Common myeloid progenitor, CD34-positive (primary cell): ENCODE data around the gene CXCL10.

Experiments used
- CTCF ChIA-PET: fragments of 350-600 bp; sonication (Branson Sonifier 250); formaldehyde crosslinking; loops from one replicate; lab custom pipeline; 2021; ENCODE audit warnings: antibody characterized with exemption; lab: Charles Lee
- POLR2A ChIA-PET: fragments of 350-600 bp; sonication (Branson Sonifier 250); formaldehyde crosslinking; loops from one replicate; lab custom pipeline; 2021; ENCODE audit warnings: antibody characterized with exemption; lab: Charles Lee
- DNase-seq, 3 donors: peaks; one replicate each; pipeline versions ENCODE4 v3.0.0 to v3.0.0-alpha.2; 2013
- H3K27ac ChIP-seq, 2 experiments: 1 replicate in 1 of 2; 2 replicates in 1 of 2; pipeline ENCODE4 v1.7.0; 2013; ENCODE audit warnings: inconsistent platforms in 2 of 2, low read length in 2 of 2, mild to moderate bottlenecking in 2 of 2, low read depth in 1 of 2, moderate library complexity in 1 of 2; ENCODE audit not compliant: severe bottlenecking in 2 of 2, insufficient read depth in 1 of 2, poor library complexity in 1 of 2
- H3K27me3 ChIP-seq, 5 experiments: replicated peaks in 2 of 5; 1 replicate in 3 of 5; 2 replicates in 2 of 5; pipeline versions ENCODE4 v1.6.1 to v1.7.0; 2013; ENCODE audit warnings: low read length in 4 of 5, mild to moderate bottlenecking in 2 of 5, moderate library complexity in 2 of 5, inconsistent platforms in 1 of 5; ENCODE audit not compliant: insufficient read depth in 5 of 5, control insufficient read depth in 4 of 5
- H3K36me3 ChIP-seq, 4 experiments: 1 replicate in 2 of 4; 2 replicates in 2 of 4; pipeline versions ENCODE4 v1.6.1 to v1.7.0; 2013; ENCODE audit warnings: low read length in 3 of 4, control low read depth in 1 of 4, mild to moderate bottlenecking in 1 of 4; ENCODE audit not compliant: control insufficient read depth in 4 of 4, insufficient read depth in 4 of 4
- H3K4me1 ChIP-seq, 4 experiments: 1 replicate in 3 of 4; 2 replicates in 1 of 4; pipeline versions ENCODE4 v1.6.1 to v1.7.1; 2013; ENCODE audit warnings: low read length in 3 of 4, mild to moderate bottlenecking in 3 of 4, control low read depth in 1 of 4, inconsistent platforms in 1 of 4, moderate library complexity in 1 of 4; ENCODE audit not compliant: control insufficient read depth in 4 of 4, insufficient read depth in 4 of 4; ENCODE audit errors: control extremely low read depth in 1 of 4
- H3K4me3 ChIP-seq, 7 experiments: 1 replicate in 4 of 7; 2 replicates in 3 of 7; pipeline versions ENCODE4 v1.5.1 to v1.7.0; 2013; ENCODE audit warnings: mild to moderate bottlenecking in 7 of 7, low read length in 6 of 7, moderate library complexity in 6 of 7, inconsistent platforms in 2 of 7, low read depth in 2 of 7, control low read depth in 1 of 7; ENCODE audit not compliant: insufficient read depth in 4 of 7, control insufficient read depth in 1 of 7; ENCODE audit errors: extremely low read depth in 1 of 7
- H3K9me3 ChIP-seq, 5 experiments: 1 replicate in 4 of 5; 2 replicates in 1 of 5; pipeline versions ENCODE4 v1.6.1 to v1.7.1; 2013; ENCODE audit warnings: low read length in 4 of 5, mild to moderate bottlenecking in 2 of 5, inconsistent platforms in 1 of 5, low read depth in 1 of 5, moderate library complexity in 1 of 5; ENCODE audit not compliant: control insufficient read depth in 4 of 5, insufficient read depth in 2 of 5; ENCODE audit errors: control extremely low read depth in 1 of 5
- WGBS: methylation state at CpG from one replicate; pipeline ENCODE4 v1.1.5; 2013; ENCODE audit not compliant: insufficient coverage; 5-methylcytosine and 5-hydroxymethylcytosine counted together

CXCL10 gene

DNA sequence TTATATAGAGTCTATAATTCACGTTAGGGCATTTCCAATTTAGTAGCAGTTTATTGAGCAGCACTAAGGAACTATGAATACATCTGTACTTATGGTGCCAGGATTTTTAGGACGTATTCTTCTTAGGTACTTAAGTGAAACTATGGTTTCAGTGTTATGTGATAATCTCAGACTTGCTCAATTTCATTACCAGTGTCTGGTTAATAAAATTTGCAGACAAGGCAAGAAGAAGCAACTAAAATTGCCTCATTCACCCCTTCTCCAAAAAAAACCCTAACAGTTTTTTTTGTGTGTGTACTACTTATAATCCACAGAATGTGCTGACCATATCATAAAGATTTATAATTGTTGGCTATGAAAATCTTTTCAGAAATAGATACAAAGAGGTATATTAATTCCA lies 6.0 kb upstream of the CXCL10 start:
- no peak for DNase-seq
- no peaks in the 10 kb centered on the region for H3K27me3 ChIP-seq
- CTCF ChIA-PET: no interaction called here
- POLR2A ChIA-PET: interaction anchor here (0.6 kb wide), 1 partner anchor 135 kb away, joined by 3 read pairs; no protein-coding TSS in a partner anchor
- 100% methylated on average over 1 of the region's 2 CpGs for WGBS
- H3K36me3 ChIP-seq: no peaks in the 10 kb centered on the region
- no peaks in the 10 kb centered on the region for H3K9me3 ChIP-seq
- H3K4me1 ChIP-seq: peaks cover 6 to 16% (median 11%) of the 10 kb centered on the region in 4 experiments
- H3K27ac ChIP-seq: no peak overlapping the region
- H3K4me3 ChIP-seq: no peak overlapping the region

DNA sequence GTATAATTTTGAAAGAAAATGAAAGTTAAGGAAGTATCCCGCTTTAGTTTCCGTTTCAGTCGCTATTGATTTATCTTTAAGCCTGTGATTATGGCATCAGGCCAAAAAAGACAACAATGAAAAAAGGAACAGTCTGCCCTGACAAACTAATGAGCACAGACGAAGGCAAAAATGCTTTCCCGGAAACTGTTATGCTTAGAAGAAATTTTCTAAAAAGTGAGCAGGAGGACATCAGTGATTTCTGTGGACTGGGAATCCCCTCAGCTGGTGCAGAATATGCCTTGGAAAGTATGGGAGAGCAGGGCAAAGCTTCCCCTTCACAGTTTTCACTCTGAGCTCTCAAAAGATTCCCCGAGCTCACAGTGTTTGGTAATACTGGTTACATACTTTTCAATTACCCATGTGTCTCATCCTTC lies 5.1 kb upstream of the CXCL10 start:
- DNase-seq: peak; percentile 64 to 77 (median 75)
- CTCF ChIA-PET: no interaction called here
- no peaks in the 10 kb centered on the region for H3K36me3 ChIP-seq
- no peaks in the 10 kb centered on the region for H3K9me3 ChIP-seq
- no peaks in the 10 kb centered on the region for H3K27me3 ChIP-seq
- H3K4me3 ChIP-seq: peak overlapping the region in 5 of 7 experiments; percentile 10 to 67 (median 46)
- H3K27ac ChIP-seq: no peak overlapping the region
- POLR2A ChIA-PET: interaction anchor here (0.6 kb wide), 1 partner anchor 134 kb away, joined by 3 read pairs; no protein-coding TSS in a partner anchor
- WGBS: 3% methylated on average over 6 of the region's 6 CpGs
- H3K4me1 ChIP-seq: peaks cover 15 to 25% (median 17%) of the 10 kb centered on the region in 4 experiments

DNA sequence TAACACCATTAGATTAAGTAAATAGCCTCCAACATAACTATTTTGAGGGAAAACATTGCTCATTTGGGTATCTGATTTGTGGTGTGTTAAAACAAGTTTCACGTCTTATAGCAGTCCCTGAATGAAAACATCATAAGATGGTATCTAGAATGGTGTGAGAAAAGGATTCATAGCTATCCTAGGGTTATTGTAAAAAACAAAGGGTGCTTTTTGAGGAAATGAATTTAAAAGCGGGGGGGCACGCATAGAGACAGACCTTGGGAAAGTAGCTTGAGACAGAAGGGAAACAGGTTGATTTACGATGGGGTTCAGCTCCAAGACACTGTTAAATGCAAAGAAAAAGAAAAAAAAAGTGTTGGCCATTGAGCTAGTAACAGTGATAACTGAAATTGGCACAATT lies 768 bp upstream of the CXCL10 start:
- 7% methylated on average over 4 of the region's 4 CpGs for WGBS
- Histone ChIP-seq H3K27me3 (no peaks in the 10 kb centered on the region), H3K36me3 (no peaks in the 10 kb centered on the region), H3K4me3 (peak overlapping the region in 2 of 7 experiments; percentile 47 to 52), H3K4me1 (peaks cover 17 to 29% (median 22%) of the 10 kb centered on the region in 4 experiments), H3K9me3 (no peaks in the 10 kb centered on the region), H3K27ac (no peak overlapping the region)
- POLR2A ChIA-PET: no interaction called here
- CTCF ChIA-PET: interaction anchor here (1.0 kb wide), 3 partner anchors 13 to 29 kb away, joined by 3 read pairs; no protein-coding TSS in a partner anchor
- peak; percentile 15 to 82 (median 77) for DNase-seq

DNA sequence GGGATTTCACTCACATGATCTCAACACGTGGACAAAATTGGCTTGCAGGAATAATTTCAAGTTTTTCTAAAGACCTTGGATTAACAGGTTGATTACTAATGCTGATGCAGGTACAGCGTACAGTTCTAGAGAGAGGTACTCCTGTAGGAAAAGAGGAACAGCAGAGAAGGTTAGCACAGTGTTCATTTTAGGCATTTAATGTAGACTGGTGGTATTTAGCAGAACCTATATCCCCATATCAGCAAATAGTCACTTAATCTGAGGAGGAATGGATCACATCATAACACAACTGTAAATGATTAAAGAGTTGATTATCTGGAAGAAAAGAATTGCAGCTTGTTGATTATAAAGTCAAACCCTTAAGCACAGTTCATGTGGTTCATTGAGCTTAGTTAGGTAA lies 620 bp downstream of the CXCL10 start:
- Histone ChIP-seq H3K36me3 (no peaks in the 10 kb centered on the region), H3K27me3 (no peaks in the 10 kb centered on the region), H3K9me3 (no peaks in the 10 kb centered on the region), H3K4me1 (peaks cover 11 to 21% (median 16%) of the 10 kb centered on the region in 4 experiments), H3K27ac (no peak overlapping the region), H3K4me3 (no peak overlapping the region)
- no peak for DNase-seq
- CTCF ChIA-PET: no interaction called here
- WGBS: 88% methylated on average over 1 of the region's 2 CpGs
- POLR2A ChIA-PET: interaction anchor here (0.6 kb wide), 1 partner anchor 9 kb away, joined by 3 read pairs; no protein-coding TSS in a partner anchor

DNA sequence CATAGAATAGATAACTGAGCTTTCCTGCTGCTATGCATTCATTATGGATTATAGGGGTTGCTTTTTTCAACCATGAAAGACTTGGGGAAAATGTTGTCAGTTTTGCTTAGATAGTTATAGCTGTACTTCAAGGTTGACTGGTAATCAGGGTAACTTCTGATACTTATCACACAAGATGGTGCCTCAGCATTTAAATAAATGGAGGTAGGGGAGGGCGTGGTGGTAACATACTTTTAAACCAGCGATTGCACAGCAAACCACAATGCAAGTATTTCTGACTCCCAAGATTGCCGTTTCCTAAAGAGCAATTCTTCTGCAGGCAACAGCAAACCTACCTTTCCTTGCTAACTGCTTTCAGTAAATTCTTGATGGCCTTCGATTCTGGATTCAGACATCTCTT lies 1.3 kb downstream of the CXCL10 start:
- POLR2A ChIA-PET: no interaction called here
- CTCF ChIA-PET: interaction anchor here (1.0 kb wide), 1 partner anchor 22 kb away, joined by 3 read pairs; no protein-coding TSS in a partner anchor

DNA sequence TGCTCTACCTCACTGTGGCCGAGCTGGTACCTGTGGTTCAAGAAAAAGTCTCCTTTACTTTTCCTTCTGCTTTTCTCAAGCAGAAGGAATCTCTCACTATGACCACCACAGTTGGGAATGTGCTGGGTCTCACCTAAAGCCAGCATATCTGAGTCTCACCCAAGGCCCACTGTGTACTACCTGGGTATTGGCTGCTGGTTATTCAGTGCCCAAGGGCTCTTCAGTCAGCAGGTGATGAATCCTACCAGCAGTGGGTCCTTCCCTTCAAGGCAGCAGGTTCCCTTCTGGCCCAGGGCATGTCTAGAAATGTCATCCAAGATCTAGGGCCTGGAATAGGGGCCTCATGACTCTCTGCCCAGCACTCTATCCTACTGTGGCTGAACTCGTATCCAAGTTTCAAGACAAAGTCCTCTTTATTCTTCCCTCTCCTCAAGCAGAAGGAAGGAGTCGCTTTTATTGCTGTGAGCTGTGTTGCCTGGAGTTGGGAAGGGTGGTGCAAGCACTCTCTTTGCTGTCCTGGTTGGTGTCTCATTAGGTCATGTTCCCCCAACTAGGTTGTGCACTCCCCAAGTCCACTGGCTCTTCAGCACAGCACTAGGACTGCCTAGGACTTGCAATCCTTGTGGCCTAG lies 6.1 kb downstream of the CXCL10 start:
- ChIA-PET POLR2A (no interaction called here), CTCF (no interaction called here)
- no peaks in the 10 kb centered on the region for H3K27me3 ChIP-seq
- DNase-seq: no peak
- WGBS: 100% methylated on average over 1 of the region's 3 CpGs
- no peak overlapping the region for H3K4me3 ChIP-seq
- H3K36me3 ChIP-seq: no peaks in the 10 kb centered on the region
- H3K9me3 ChIP-seq: no peaks in the 10 kb centered on the region
- H3K27ac ChIP-seq: no peak overlapping the region
- peaks cover 0 to 9% (median 0%) of the 10 kb centered on the region in 4 experiments for H3K4me1 ChIP-seq

More for the DNA sequence above, 1.3 kb downstream of the CXCL10 start:
- no peaks in the 10 kb centered on the region for H3K9me3 ChIP-seq
- H3K27ac ChIP-seq: no peak overlapping the region
- WGBS: 83% methylated on average over 2 of the region's 4 CpGs
- DNase-seq: no peak
- peaks cover 11 to 21% (median 16%) of the 10 kb centered on the region in 4 experiments for H3K4me1 ChIP-seq
- H3K27me3 ChIP-seq: no peaks in the 10 kb centered on the region
- H3K4me3 ChIP-seq: no peak overlapping the region
- no peaks in the 10 kb centered on the region for H3K36me3 ChIP-seq

DNA sequence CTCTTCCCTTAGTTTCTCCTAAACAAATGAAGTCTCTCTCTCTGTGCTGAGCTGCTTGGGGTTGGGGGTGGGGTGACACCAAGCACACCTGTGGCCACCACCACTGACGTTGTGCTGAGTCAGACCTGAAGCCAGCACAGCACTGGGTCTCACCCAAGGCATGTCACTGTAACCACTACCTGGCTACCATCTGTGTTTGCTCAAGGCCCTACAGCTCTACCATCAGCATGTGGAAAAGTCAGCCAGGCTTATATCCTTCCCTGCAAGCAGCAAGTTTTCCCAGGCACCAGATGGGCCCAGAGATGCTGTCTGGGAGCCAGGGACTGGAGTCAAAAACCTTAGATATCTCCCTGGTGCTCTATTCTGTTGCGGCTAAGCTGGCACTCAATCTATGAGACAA lies 6.9 kb downstream of the CXCL10 start:
- Histone ChIP-seq H3K27ac (no peak overlapping the region), H3K9me3 (no peaks in the 10 kb centered on the region), H3K27me3 (no peaks in the 10 kb centered on the region), H3K4me3 (no peak overlapping the region), H3K36me3 (no peaks in the 10 kb centered on the region), H3K4me1 (peaks cover 0 to 12% (median 2%) of the 10 kb centered on the region in 4 experiments)
- ChIA-PET POLR2A (no interaction called here), CTCF (no interaction called here)
- DNase-seq: no peak
- WGBS: 83% methylated on average over 2 of the region's 2 CpGs
